DND-41 (cell line): ENCODE data around the gene HNRNPH3.

Experiments used
- ATAC-seq: fragments of 200-7000 bp; cut with Tn5 transposase; 3 replicates; pipeline ENCODE4 v1.9.1; 2021; ENCODE audit warnings: low read depth; ENCODE audit not compliant: insufficient read depth
- DNase-seq: peaks from one replicate; pipeline ENCODE4 v3.0.0-alpha.2; 2020
- H2AFZ ChIP-seq: 2 replicates; pipeline ENCODE4 v1.6.0; 2012; ENCODE audit warnings: low read depth, low read length
- H3K27ac ChIP-seq: 2 replicates; pipeline ENCODE4 v1.5.1; 2012; ENCODE audit warnings: low read length, inconsistent platforms
- H3K27me3 ChIP-seq: fragments of 200-600 bp; sonication (generic); 2 replicates; pipeline ENCODE4 v1.6.0; 2012; ENCODE audit warnings: low read length, mild to moderate bottlenecking, inconsistent platforms; ENCODE audit not compliant: insufficient read depth, poor library complexity
- H3K36me3 ChIP-seq: 2 replicates; pipeline ENCODE4 v1.5.1; 2012; ENCODE audit warnings: low read length, inconsistent platforms; ENCODE audit not compliant: insufficient read depth
- H3K4me1 ChIP-seq: 2 replicates; pipeline ENCODE4 v1.5.1; 2012; ENCODE audit warnings: mild to moderate bottlenecking, low read length; ENCODE audit not compliant: insufficient read depth
- H3K4me2 ChIP-seq: 2 replicates; pipeline ENCODE4 v1.6.0; 2012; ENCODE audit warnings: mild to moderate bottlenecking, moderate library complexity, low read length, inconsistent platforms; ENCODE audit not compliant: insufficient read depth
- H3K4me3 ChIP-seq, 2 experiments: fragments of 200-600 bp in 1 of 2; shearing (Covaris generic) in 1 of 2; 2 replicates each; pipeline ENCODE4 v1.5.1; 2012 to 2016; ENCODE audit warnings: inconsistent platforms in 2 of 2, low read length in 2 of 2, mild to moderate bottlenecking in 2 of 2, low read depth in 1 of 2, moderate library complexity in 1 of 2
- H3K79me2 ChIP-seq: 2 replicates; pipeline ENCODE4 v1.6.0; 2012; ENCODE audit warnings: low read length, inconsistent platforms; ENCODE audit not compliant: insufficient read depth
- H3K9ac ChIP-seq: 2 replicates; pipeline ENCODE4 v1.6.0; 2012; ENCODE audit warnings: low read depth, mild to moderate bottlenecking, inconsistent platforms, low read length, moderate library complexity
- H3K9me3 ChIP-seq: 2 replicates; pipeline ENCODE4 v1.5.1; 2012; ENCODE audit warnings: low read length, moderate library complexity, mild to moderate bottlenecking, inconsistent platforms; ENCODE audit not compliant: insufficient read depth, severe bottlenecking
- H4K20me1 ChIP-seq: 2 replicates; pipeline ENCODE4 v1.6.0; 2012; ENCODE audit warnings: low read length; ENCODE audit not compliant: insufficient read depth
- CTCF ChIP-seq: IDR thresholded peaks from 2 replicates; pipeline ENCODE4 v1.5.1; 2012; ENCODE audit warnings: borderline replicate concordance, low read length, moderate library complexity, mild to moderate bottlenecking; ENCODE audit not compliant: poor library complexity, severe bottlenecking; ENCODE audit errors: extremely low read depth
- EZH2 ChIP-seq: IDR thresholded peaks from 3 replicates; pipeline ENCODE4 v1.6.1; 2012; ENCODE audit warnings: borderline replicate concordance, low read depth, mild to moderate bottlenecking, moderate library complexity, low read length, inconsistent platforms; ENCODE audit not compliant: severe bottlenecking

HNRNPH3 gene

GRCh38 chr10:68345621-68346020, 13.8 kb downstream of the HNRNPH3 start:
- Histone ChIP-seq H3K27ac (no peak overlapping the region), H3K36me3 (peaks cover 56% of the 10 kb centered on the region), H3K4me3 (no peak overlapping the region), H3K27me3 (no peaks in the 10 kb centered on the region), H2AFZ (no peak overlapping the region), H3K9ac (no peak overlapping the region), H3K4me2 (no peak overlapping the region), H4K20me1 (peaks cover 24% of the 10 kb centered on the region; the same call in 1 of the 2 replicates), H3K4me1 (no peaks in the 10 kb centered on the region), H3K9me3 (no peaks in the 10 kb centered on the region), H3K79me2 (peaks cover 36% of the 10 kb centered on the region)
- DNase-seq (no peak), ATAC-seq (no peak)
- TF ChIP-seq CTCF: no peak
- TF ChIP-seq EZH2: no peak

GRCh38 chr10:68346774-68347173, 14.9 kb downstream of the HNRNPH3 start:
- Histone ChIP-seq H3K9ac (no peak overlapping the region), H2AFZ (no peak overlapping the region), H3K27me3 (no peaks in the 10 kb centered on the region), H3K27ac (no peak overlapping the region), H3K4me2 (no peak overlapping the region), H3K36me3 (peaks cover 45% of the 10 kb centered on the region), H3K4me1 (no peaks in the 10 kb centered on the region), H3K9me3 (no peaks in the 10 kb centered on the region), H4K20me1 (peaks cover 13% of the 10 kb centered on the region; the same call in 1 of the 2 replicates), H3K4me3 (no peak overlapping the region), H3K79me2 (peaks cover 24% of the 10 kb centered on the region)
- DNase-seq: no peak
- TF ChIP-seq EZH2: no peak
- TF ChIP-seq CTCF: no peak
- no peak; the same call in 2 of the 3 replicates for ATAC-seq

DNA sequence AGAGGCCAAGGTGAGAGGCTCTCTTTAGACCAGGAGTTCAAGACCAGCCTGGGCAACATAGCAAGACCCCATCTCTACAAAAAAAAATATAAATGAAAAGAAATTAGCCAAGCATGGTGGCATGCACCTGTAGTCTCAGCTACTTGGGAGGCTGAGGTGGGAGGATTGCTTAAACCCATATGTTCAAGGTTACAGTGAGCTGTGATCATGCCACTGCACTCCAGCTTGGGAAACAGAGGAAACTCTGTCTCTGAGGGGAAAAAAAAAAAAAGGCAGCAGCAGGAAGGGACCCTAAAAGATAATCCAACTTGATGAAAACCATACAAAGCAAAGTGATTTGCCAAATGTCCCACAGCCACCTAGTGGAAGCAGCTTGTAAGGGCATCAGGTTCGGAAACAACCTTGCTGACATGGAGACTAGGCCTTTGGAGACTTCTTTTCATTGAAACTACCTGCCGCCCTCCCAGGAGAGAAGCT, 16.4 kb downstream of the HNRNPH3 start:
- ATAC-seq (peak; percentile 71), DNase-seq (peak; percentile 65)
- H3K9ac ChIP-seq: no peak overlapping the region
- H3K27ac ChIP-seq: no peak overlapping the region
- no peak overlapping the region for H3K4me3 ChIP-seq
- H3K27me3 ChIP-seq: no peaks in the 10 kb centered on the region
- peaks cover 3% of the 10 kb centered on the region; the same call in 1 of the 2 replicates for H4K20me1 ChIP-seq
- H3K4me1 ChIP-seq: no peaks in the 10 kb centered on the region
- H2AFZ ChIP-seq: no peak overlapping the region
- H3K79me2 ChIP-seq: peaks cover 9% of the 10 kb centered on the region; the same call in 1 of the 2 replicates
- H3K4me2 ChIP-seq: no peak overlapping the region
- peaks cover 42% of the 10 kb centered on the region for H3K36me3 ChIP-seq
- H3K9me3 ChIP-seq: no peaks in the 10 kb centered on the region
- no peak for TF ChIP-seq EZH2
- TF ChIP-seq CTCF: peak; percentile 90
